CD14-positive monocyte (primary cell): ENCODE results near the gene PCSK7. TPM values are rescaled to one million over a fixed set of nuclear protein-coding genes. Genes with fewer than 3 reads are reported as not detected.

Experiments
- DNase-seq, 3 donors: peaks; one replicate each; pipeline ENCODE4 v3.0.0-alpha.2; 2011 to 2022
- H2AFZ ChIP-seq: 2 replicates; pipeline ENCODE4 v1.6.0; 2012; ENCODE audit warnings: mild to moderate bottlenecking, low read depth, low read length, inconsistent platforms; ENCODE audit not compliant: insufficient read depth, poor library complexity, severe bottlenecking
- H3K27ac ChIP-seq, 2 donors: 1 replicate in 1 of 2; 2 replicates in 1 of 2; pipeline ENCODE4 v1.5.1; 2012 to 2013; ENCODE audit warnings: low read length in 2 of 2, control low read depth in 1 of 2, inconsistent platforms in 1 of 2, low read depth in 1 of 2, mild to moderate bottlenecking in 1 of 2
- H3K27me3 ChIP-seq, 2 donors: one replicate each; pipeline versions ENCODE4 v1.6.0 to v1.6.1; 2011 to 2013; ENCODE audit warnings: low read length in 2 of 2; ENCODE audit not compliant: control insufficient read depth in 2 of 2, insufficient read depth in 2 of 2
- H3K36me3 ChIP-seq, 2 donors: replicated peaks in 1 of 2; 1 replicate in 1 of 2; 2 replicates in 1 of 2; pipeline versions ENCODE4 v1.5.1 to v1.6.1; 2012 to 2013; ENCODE audit warnings: low read length in 2 of 2, control low read depth in 1 of 2, inconsistent platforms in 1 of 2, mild to moderate bottlenecking in 1 of 2; ENCODE audit not compliant: insufficient read depth in 2 of 2, control insufficient read depth in 1 of 2
- H3K4me1 ChIP-seq, 2 donors: 1 replicate in 1 of 2; 2 replicates in 1 of 2; pipeline versions ENCODE4 v1.5.1 to v1.6.1; 2012 to 2013; ENCODE audit warnings: low read length in 2 of 2, control low read depth in 1 of 2, inconsistent platforms in 1 of 2, mild to moderate bottlenecking in 1 of 2, moderate library complexity in 1 of 2; ENCODE audit not compliant: insufficient read depth in 2 of 2, control insufficient read depth in 1 of 2
- H3K4me2 ChIP-seq: replicated peaks from 2 replicates; pipeline ENCODE3; 2012; ENCODE audit warnings: low read length, moderate library complexity, mild to moderate bottlenecking; ENCODE audit not compliant: poor library complexity, severe bottlenecking; ENCODE audit errors: extremely low read depth
- H3K4me3 ChIP-seq, 3 experiments: fragments of 200-600 bp in 1 of 3; sonication (generic) in 1 of 3; replicated peaks in 1 of 3; 1 replicate in 2 of 3; 2 replicates in 1 of 3; pipeline ENCODE4 v1.5.1; 2011 to 2013; ENCODE audit warnings: low read length in 3 of 3, mild to moderate bottlenecking in 3 of 3, control low read depth in 2 of 3, low read depth in 2 of 3, inconsistent platforms in 1 of 3, moderate library complexity in 1 of 3
- H3K79me2 ChIP-seq: 2 replicates; pipeline ENCODE4 v1.6.0; 2012; ENCODE audit warnings: mild to moderate bottlenecking, control low read depth, inconsistent platforms, low read length, moderate library complexity; ENCODE audit not compliant: insufficient read depth
- H3K9ac ChIP-seq: 2 replicates; pipeline ENCODE4 v1.6.0; 2017; ENCODE audit warnings: low read length, mild to moderate bottlenecking; ENCODE audit not compliant: insufficient read depth, poor library complexity, severe bottlenecking
- H3K9me3 ChIP-seq, 2 donors: replicated peaks in 1 of 2; 1 replicate in 1 of 2; 2 replicates in 1 of 2; pipeline versions ENCODE4 v1.5.1 to v1.6.1; 2012 to 2013; ENCODE audit warnings: low read length in 2 of 2, control low read depth in 1 of 2; ENCODE audit not compliant: control insufficient read depth in 1 of 2, insufficient read depth in 1 of 2
- H4K20me1 ChIP-seq: 2 replicates; pipeline ENCODE4 v1.6.0; 2012; ENCODE audit warnings: mild to moderate bottlenecking, low read length, control low read depth, moderate library complexity; ENCODE audit not compliant: insufficient read depth
- H3K27ac Mint-ChIP-seq, 7 donors: one replicate each; pipeline ENCODE4 v1.8.0; 2020; ENCODE audit warnings: mild to moderate bottlenecking in 7 of 7, mixed read lengths in 7 of 7, moderate library complexity in 6 of 7, inconsistent platforms in 2 of 7
- H3K27me3 Mint-ChIP-seq, 3 donors: one replicate each; pipeline ENCODE4 v1.8.0; 2021 to 2022; ENCODE audit warnings: low read depth in 3 of 3, mild to moderate bottlenecking in 3 of 3, mixed read lengths in 3 of 3, moderate library complexity in 3 of 3, inconsistent platforms in 1 of 3
- H3K36me3 Mint-ChIP-seq, 2 donors: one replicate each; pipeline ENCODE4 v1.8.0; 2020; ENCODE audit warnings: mixed read lengths in 2 of 2, inconsistent platforms in 1 of 2, mild to moderate bottlenecking in 1 of 2
- H3K4me1 Mint-ChIP-seq: one replicate; pipeline ENCODE4 v1.8.0; 2020; ENCODE audit warnings: mild to moderate bottlenecking, mixed read lengths
- H3K4me3 Mint-ChIP-seq, 2 donors: one replicate each; pipeline ENCODE4 v1.8.0; 2020; ENCODE audit warnings: mild to moderate bottlenecking in 2 of 2, mixed read lengths in 2 of 2, moderate library complexity in 1 of 2
- H3K9me3 Mint-ChIP-seq, 7 donors: one replicate each; pipeline ENCODE4 v1.8.0; 2020 to 2022; ENCODE audit warnings: mixed read lengths in 7 of 7, mild to moderate bottlenecking in 6 of 7, moderate library complexity in 6 of 7, inconsistent platforms in 2 of 7
- WGBS: methylation state at CpG from one replicate; pipeline ENCODE4 v1.1.5; 2013; ENCODE audit warnings: missing lambda C conversion rate; ENCODE audit not compliant: insufficient coverage; 5-methylcytosine and 5-hydroxymethylcytosine counted together
- intact Hi-C, 2 donors: fragments of 100-400 bp; cut with micrococcal nuclease; formaldehyde crosslinking; loops; one replicate each; pipeline versions ENCODE4 v1.15.0 to v1.15.1; 2023
- polyA plus RNA-seq, 3 donors: library from polyadenylated mRNA; depleted of rRNA in 1 of 3; unstranded in 2 of 3; stranded (reverse) in 1 of 3; fragments of 300-500 nt in 2 of 3; fragments of >200 nt in 1 of 3; fragmentation: Illumina TruSeq in 2 of 3; gene quantifications; 1 replicate in 2 of 3; 2 replicates in 1 of 3; pipeline ENCODE4 v1.2.3, GENCODE V29; 2012 to 2021
- TF ChIP-seq, protein P1 (sequence below): fragments of 200-600 bp; IDR thresholded peaks from one replicate; pipeline ENCODE4 v1.8.0; 2022; ENCODE audit warnings: antibody characterized with exemption, mild to moderate bottlenecking

The PCSK7 gene
- polyA plus RNA-seq, 3 donors: 6.1 to 93.8 (median 9.5) TPM

DNA sequence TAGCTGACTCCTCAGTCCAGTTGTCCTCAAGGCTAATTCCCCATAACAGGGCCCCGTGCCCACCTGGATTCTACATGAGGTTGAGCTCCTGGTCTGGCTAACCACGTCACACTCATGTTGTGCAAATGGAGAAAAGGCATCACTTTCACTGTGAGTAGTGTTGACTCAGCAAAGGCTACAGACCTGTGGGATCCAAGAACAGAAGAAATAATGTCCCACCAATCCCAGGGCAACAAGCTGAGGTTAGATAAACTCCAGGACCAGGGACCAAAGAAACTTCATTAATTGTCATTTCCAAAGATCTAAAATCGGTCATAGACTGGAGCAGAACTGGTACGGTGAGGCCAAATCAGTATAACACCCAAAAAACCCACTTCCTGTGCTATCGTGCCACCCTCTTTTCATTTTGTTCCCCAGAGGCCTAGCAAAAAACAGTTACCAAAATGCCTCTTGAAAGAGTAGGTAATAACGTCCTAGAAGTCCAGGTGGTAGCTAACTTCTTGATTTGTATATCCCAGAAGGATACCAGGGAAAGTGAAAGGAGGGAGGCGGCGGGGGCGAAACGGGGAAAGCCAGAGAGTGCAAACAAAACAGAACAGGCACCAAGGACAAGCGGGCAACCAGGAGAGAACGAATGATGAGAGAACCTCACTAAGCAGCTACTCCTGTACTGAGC is 1.4 kb downstream of the PCSK7 start:
- Histone ChIP-seq H3K4me1 (peaks cover 21 to 26% of the 10 kb centered on the region in 2 donors), H2AFZ (no peak overlapping the region), H3K4me3 (peak overlapping the region in 1 of 3 experiments; percentile 96), H3K27me3 (no peaks in the 10 kb centered on the region), H3K4me2 (peak overlapping the region; percentile 95), H3K27ac (peak overlapping the region in 1 of 2 donors; percentile 89), H3K36me3 (peaks cover 40 to 51% of the 10 kb centered on the region in 2 donors), H3K9ac (peak overlapping the region; percentile 86), H4K20me1 (peaks cover 22% of the 10 kb centered on the region), H3K9me3 (no peaks in the 10 kb centered on the region), H3K79me2 (peaks cover 52% of the 10 kb centered on the region)
- 78% methylated on average over 8 of the region's 12 CpGs for WGBS
- no peaks in the 10 kb centered on the region for H3K9me3 Mint-ChIP-seq
- H3K36me3 Mint-ChIP-seq: peaks cover 42 to 48% of the 10 kb centered on the region in 2 donors
- DNase-seq: no peak
- H3K27me3 Mint-ChIP-seq: no peaks in the 10 kb centered on the region
- peak overlapping the region in 6 of 7 donors; percentile 54 to 98 (median 70) for H3K27ac Mint-ChIP-seq
- H3K4me3 Mint-ChIP-seq: peak overlapping the region in 1 of 2 donors; percentile 94
- intact Hi-C loops: loop anchor here (5.0 kb wide), 2 partner anchors 443 to 458 kb away; partner anchors contain the start of genes BUD13 (in 1 of the 2) and ZPR1 (in 1 of the 2)
- TF ChIP-seq, protein P1, sequence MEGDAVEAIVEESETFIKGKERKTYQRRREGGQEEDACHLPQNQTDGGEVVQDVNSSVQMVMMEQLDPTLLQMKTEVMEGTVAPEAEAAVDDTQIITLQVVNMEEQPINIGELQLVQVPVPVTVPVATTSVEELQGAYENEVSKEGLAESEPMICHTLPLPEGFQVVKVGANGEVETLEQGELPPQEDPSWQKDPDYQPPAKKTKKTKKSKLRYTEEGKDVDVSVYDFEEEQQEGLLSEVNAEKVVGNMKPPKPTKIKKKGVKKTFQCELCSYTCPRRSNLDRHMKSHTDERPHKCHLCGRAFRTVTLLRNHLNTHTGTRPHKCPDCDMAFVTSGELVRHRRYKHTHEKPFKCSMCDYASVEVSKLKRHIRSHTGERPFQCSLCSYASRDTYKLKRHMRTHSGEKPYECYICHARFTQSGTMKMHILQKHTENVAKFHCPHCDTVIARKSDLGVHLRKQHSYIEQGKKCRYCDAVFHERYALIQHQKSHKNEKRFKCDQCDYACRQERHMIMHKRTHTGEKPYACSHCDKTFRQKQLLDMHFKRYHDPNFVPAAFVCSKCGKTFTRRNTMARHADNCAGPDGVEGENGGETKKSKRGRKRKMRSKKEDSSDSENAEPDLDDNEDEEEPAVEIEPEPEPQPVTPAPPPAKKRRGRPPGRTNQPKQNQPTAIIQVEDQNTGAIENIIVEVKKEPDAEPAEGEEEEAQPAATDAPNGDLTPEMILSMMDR: no peak
- peaks cover 36% of the 10 kb centered on the region for H3K4me1 Mint-ChIP-seq

DNA sequence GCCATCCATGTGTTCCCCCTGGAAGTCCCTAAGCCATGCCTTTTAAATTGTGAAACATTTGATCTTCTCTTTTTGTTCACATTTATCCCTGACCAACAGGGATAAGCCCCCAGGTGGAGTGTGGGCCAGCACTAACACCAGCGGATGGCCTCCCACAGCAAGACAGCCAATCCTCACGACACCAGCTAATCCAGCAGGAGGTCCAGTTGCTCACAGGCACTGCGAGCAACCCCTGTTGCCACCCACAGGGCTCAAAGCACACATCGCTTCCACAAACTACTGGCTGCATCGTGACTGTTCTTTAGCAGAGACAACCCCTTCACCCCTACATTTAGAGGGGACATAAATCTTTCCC is 2.0 kb downstream of the PCSK7 start:
- no peak overlapping the region for H3K9ac ChIP-seq
- H3K36me3 ChIP-seq: peaks cover 43 to 56% of the 10 kb centered on the region in 2 donors
- no peak overlapping the region for H3K4me2 ChIP-seq
- Mint-ChIP-seq H3K27me3 (no peaks in the 10 kb centered on the region), H3K36me3 (peaks cover 47 to 53% of the 10 kb centered on the region in 2 donors), H3K4me1 (peaks cover 36% of the 10 kb centered on the region), H3K4me3 (peak overlapping the region in 1 of 2 donors; percentile 37), H3K9me3 (no peaks in the 10 kb centered on the region), H3K27ac (peak overlapping the region in 1 of 7 donors; percentile 77)
- H3K4me1 ChIP-seq: peaks cover 21 to 26% of the 10 kb centered on the region in 2 donors
- peaks cover 52% of the 10 kb centered on the region for H3K79me2 ChIP-seq
- H3K4me3 ChIP-seq: no peak overlapping the region
- TF ChIP-seq, protein P1: no peak
- no peak overlapping the region for H2AFZ ChIP-seq
- intact Hi-C loops: loop anchor here (5.0 to 10.0 kb wide), 5 partner anchors 48 to 458 kb away; partner anchors contain the start of genes BUD13 (in 1 of the 2) and ZPR1 (in 1 of the 2)
- DNase-seq: no peak
- 94% methylated on average over 5 of the region's 5 CpGs for whole genome bisulfite sequencing
- no peaks in the 10 kb centered on the region for H3K9me3 ChIP-seq
- H3K27me3 ChIP-seq: no peaks in the 10 kb centered on the region
- peak overlapping the region in 1 of 2 donors; percentile 89 for H3K27ac ChIP-seq
- H4K20me1 ChIP-seq: peaks cover 22% of the 10 kb centered on the region
